Measurements from ENCODE around the gene SEPTIN8.

The SEPTIN8 gene

GRCh38 chr5:132823481-132824050, 46.5 kb upstream of the SEPTIN8 start:
- DNase-seq = no peak
- Histone ChIP-seq H3K27ac (ENCODE audit: insufficient read depth in 1 of 2, low read depth in 1 of 2, low read length in 2 of 2, poor library complexity in 1 of 2, severe bottlenecking in 2 of 2) (no peak overlapping the region), H3K4me1 (ENCODE audit: control extremely low read depth in 1 of 4, control insufficient read depth in 4 of 4, insufficient read depth in 4 of 4, low read length in 3 of 4) (peaks cover 0 to 32% (median 22%) of the 10 kb centered on the region in 4 experiments), H3K4me3 (ENCODE audit: control insufficient read depth in 1 of 7, extremely low read depth in 1 of 7, insufficient read depth in 4 of 7, low read depth in 2 of 7, low read length in 6 of 7) (peak overlapping the region in 2 of 7 experiments; percentile 59 to 61), H3K9me3 (ENCODE audit: control extremely low read depth in 1 of 5, control insufficient read depth in 4 of 5, insufficient read depth in 2 of 5, low read depth in 1 of 5, low read length in 4 of 5) (no peaks in the 10 kb centered on the region), H3K36me3 (ENCODE audit: control insufficient read depth in 4 of 4, insufficient read depth in 4 of 4, low read length in 3 of 4) (no peaks in the 10 kb centered on the region), H3K27me3 (replicated peaks in 2 of 5; ENCODE audit: control insufficient read depth in 4 of 5, insufficient read depth in 5 of 5, low read length in 4 of 5) (peaks cover 0 to 76% (median 39%) of the 10 kb centered on the region in 5 experiments)
- WGBS (ENCODE audit: insufficient coverage) = 82% methylated on average over 3 of the region's 7 CpGs
- POLR2A ChIA-PET = no interaction called here
- CTCF ChIA-PET = interaction anchor here (0.6 to 2.7 kb wide), 13 partner anchors 8 to 437 kb away, joined by 3 to 7 read pairs (median 3); no protein-coding TSS in a partner anchor

- Histone ChIP-seq H3K27me3 (replicated peaks in 2 of 5; ENCODE audit: control insufficient read depth in 4 of 5, insufficient read depth in 5 of 5, low read length in 4 of 5) (peaks cover 0 to 73% (median 35%) of the 10 kb centered on the region in 5 experiments), H3K4me1 (ENCODE audit: control extremely low read depth in 1 of 4, control insufficient read depth in 4 of 4, insufficient read depth in 4 of 4, low read length in 3 of 4) (peaks cover 0 to 32% (median 22%) of the 10 kb centered on the region in 4 experiments), H3K9me3 (ENCODE audit: control extremely low read depth in 1 of 5, control insufficient read depth in 4 of 5, insufficient read depth in 2 of 5, low read depth in 1 of 5, low read length in 4 of 5) (no peaks in the 10 kb centered on the region), H3K36me3 (ENCODE audit: control insufficient read depth in 4 of 4, insufficient read depth in 4 of 4, low read length in 3 of 4) (no peaks in the 10 kb centered on the region), H3K4me3 (ENCODE audit: control insufficient read depth in 1 of 7, extremely low read depth in 1 of 7, insufficient read depth in 4 of 7, low read depth in 2 of 7, low read length in 6 of 7) (peak overlapping the region in 6 of 7 experiments; percentile 4 to 63 (median 50)), H3K27ac (ENCODE audit: insufficient read depth in 1 of 2, low read depth in 1 of 2, low read length in 2 of 2, poor library complexity in 1 of 2, severe bottlenecking in 2 of 2) (no peak overlapping the region)
- peak in 2 of 3 donors; percentile 57 to 64 for DNase-seq
- 23% methylated on average over 59 of the region's 68 CpGs for WGBS (ENCODE audit: insufficient coverage)
- CTCF ChIA-PET = interaction anchor here (0.8 to 3.0 kb wide), 13 partner anchors 8 to 436 kb away, joined by 3 to 12 read pairs (median 3); no protein-coding TSS in a partner anchor
- POLR2A ChIA-PET = no interaction called here
These were observed 45.8 kb upstream of the SEPTIN8 start for GRCh38 chr5:132822650-132823480.

- H3K27me3 ChIP-seq (replicated peaks in 2 of 5; ENCODE audit: control insufficient read depth in 4 of 5, insufficient read depth in 5 of 5, low read length in 4 of 5) = peaks cover 0 to 67% (median 33%) of the 10 kb centered on the region in 5 experiments
- 100% methylated on average over 1 of the region's 1 CpG for WGBS (ENCODE audit: insufficient coverage)
- H3K9me3 ChIP-seq (ENCODE audit: control extremely low read depth in 1 of 5, control insufficient read depth in 4 of 5, insufficient read depth in 2 of 5, low read depth in 1 of 5, low read length in 4 of 5) = no peaks in the 10 kb centered on the region
- no peaks in the 10 kb centered on the region for H3K36me3 ChIP-seq (ENCODE audit: control insufficient read depth in 4 of 4, insufficient read depth in 4 of 4, low read length in 3 of 4)
- no peak overlapping the region for H3K4me3 ChIP-seq (ENCODE audit: control insufficient read depth in 1 of 7, extremely low read depth in 1 of 7, insufficient read depth in 4 of 7, low read depth in 2 of 7, low read length in 6 of 7)
- CTCF ChIA-PET = interaction anchor here (0.7 to 5.4 kb wide), 9 partner anchors 12 to 230 kb away, joined by 3 to 74 read pairs (median 8); partner anchors contain the start of genes GDF9 and UQCRQ
- no peak for DNase-seq
- H3K4me1 ChIP-seq (ENCODE audit: control extremely low read depth in 1 of 4, control insufficient read depth in 4 of 4, insufficient read depth in 4 of 4, low read length in 3 of 4) = peaks cover 0 to 32% (median 22%) of the 10 kb centered on the region in 4 experiments
- H3K27ac ChIP-seq (ENCODE audit: insufficient read depth in 1 of 2, low read depth in 1 of 2, low read length in 2 of 2, poor library complexity in 1 of 2, severe bottlenecking in 2 of 2) = no peak overlapping the region
- POLR2A ChIA-PET = no interaction called here
These were observed 44.8 kb upstream of the SEPTIN8 start for GRCh38 chr5:132821791-132822190.

- Histone ChIP-seq H3K4me1 (ENCODE audit: control extremely low read depth in 1 of 4, control insufficient read depth in 4 of 4, insufficient read depth in 4 of 4, low read length in 3 of 4) (peaks cover 0 to 32% (median 22%) of the 10 kb centered on the region in 4 experiments), H3K36me3 (ENCODE audit: control insufficient read depth in 4 of 4, insufficient read depth in 4 of 4, low read length in 3 of 4) (no peaks in the 10 kb centered on the region), H3K4me3 (ENCODE audit: control insufficient read depth in 1 of 7, extremely low read depth in 1 of 7, insufficient read depth in 4 of 7, low read depth in 2 of 7, low read length in 6 of 7) (no peak overlapping the region), H3K9me3 (ENCODE audit: control extremely low read depth in 1 of 5, control insufficient read depth in 4 of 5, insufficient read depth in 2 of 5, low read depth in 1 of 5, low read length in 4 of 5) (no peaks in the 10 kb centered on the region), H3K27me3 (replicated peaks in 2 of 5; ENCODE audit: control insufficient read depth in 4 of 5, insufficient read depth in 5 of 5, low read length in 4 of 5) (peaks cover 0 to 63% (median 32%) of the 10 kb centered on the region in 5 experiments), H3K27ac (ENCODE audit: insufficient read depth in 1 of 2, low read depth in 1 of 2, low read length in 2 of 2, poor library complexity in 1 of 2, severe bottlenecking in 2 of 2) (no peak overlapping the region)
- DNase-seq = no peak
- ChIA-PET POLR2A (no interaction called here), CTCF (interaction anchor here (0.7 to 5.4 kb wide), 17 partner anchors 8 to 437 kb away, joined by 3 to 74 read pairs (median 4); partner anchors contain the start of genes GDF9, SHROOM1 and UQCRQ)
- WGBS (ENCODE audit: insufficient coverage) = no CpG with 5 or more reads among the region's 3 CpGs
These were observed 44.3 kb upstream of the SEPTIN8 start for GRCh38 chr5:132821350-132821749.

GRCh38 chr5:132820162-132820754, 43.2 kb upstream of the SEPTIN8 start:
- Histone ChIP-seq H3K27me3 (replicated peaks in 2 of 5; ENCODE audit: control insufficient read depth in 4 of 5, insufficient read depth in 5 of 5, low read length in 4 of 5) (peaks cover 0 to 56% (median 28%) of the 10 kb centered on the region in 5 experiments), H3K4me3 (ENCODE audit: control insufficient read depth in 1 of 7, extremely low read depth in 1 of 7, insufficient read depth in 4 of 7, low read depth in 2 of 7, low read length in 6 of 7) (peak overlapping the region in 2 of 7 experiments; percentile 71 to 72), H3K36me3 (ENCODE audit: control insufficient read depth in 4 of 4, insufficient read depth in 4 of 4, low read length in 3 of 4) (no peaks in the 10 kb centered on the region), H3K9me3 (ENCODE audit: control extremely low read depth in 1 of 5, control insufficient read depth in 4 of 5, insufficient read depth in 2 of 5, low read depth in 1 of 5, low read length in 4 of 5) (no peaks in the 10 kb centered on the region), H3K27ac (ENCODE audit: insufficient read depth in 1 of 2, low read depth in 1 of 2, low read length in 2 of 2, poor library complexity in 1 of 2, severe bottlenecking in 2 of 2) (no peak overlapping the region), H3K4me1 (ENCODE audit: control extremely low read depth in 1 of 4, control insufficient read depth in 4 of 4, insufficient read depth in 4 of 4, low read length in 3 of 4) (peaks cover 0 to 22% (median 13%) of the 10 kb centered on the region in 4 experiments)
- WGBS (ENCODE audit: insufficient coverage) = 16% methylated on average over 11 of the region's 15 CpGs
- CTCF ChIA-PET = interaction anchor here (0.6 to 5.4 kb wide), 32 partner anchors 9 to 442 kb away, joined by 3 to 74 read pairs (median 4); partner anchors contain the start of genes GDF9, SEPTIN8, SHROOM1 and UQCRQ
- POLR2A ChIA-PET = interaction anchor here (0.5 to 1.0 kb wide), 2 partner anchors 21 to 32 kb away, joined by 3 to 4 read pairs; no protein-coding TSS in a partner anchor
- peak; percentile 92 to 96 (median 94) for DNase-seq

- ChIA-PET CTCF (interaction anchor here (0.7 to 5.4 kb wide), 20 partner anchors 10 to 435 kb away, joined by 3 to 74 read pairs (median 4); partner anchors contain the start of genes SEPTIN8 and SHROOM1), POLR2A (interaction anchor here (0.5 to 1.0 kb wide), 2 partner anchors 20 to 32 kb away, joined by 3 to 4 read pairs; no protein-coding TSS in a partner anchor)
- H3K4me3 ChIP-seq (ENCODE audit: control insufficient read depth in 1 of 7, extremely low read depth in 1 of 7, insufficient read depth in 4 of 7, low read depth in 2 of 7, low read length in 6 of 7) = peak overlapping the region in 5 of 7 experiments; percentile 23 to 72 (median 58)
- H3K27me3 ChIP-seq (replicated peaks in 2 of 5; ENCODE audit: control insufficient read depth in 4 of 5, insufficient read depth in 5 of 5, low read length in 4 of 5) = peaks cover 0 to 56% (median 32%) of the 10 kb centered on the region in 5 experiments
- H3K36me3 ChIP-seq (ENCODE audit: control insufficient read depth in 4 of 4, insufficient read depth in 4 of 4, low read length in 3 of 4) = no peaks in the 10 kb centered on the region
- peaks cover 0 to 20% (median 10%) of the 10 kb centered on the region in 4 experiments for H3K4me1 ChIP-seq (ENCODE audit: control extremely low read depth in 1 of 4, control insufficient read depth in 4 of 4, insufficient read depth in 4 of 4, low read length in 3 of 4)
- WGBS (ENCODE audit: insufficient coverage) = 6% methylated on average over 18 of the region's 26 CpGs
- peaks cover 0 to 6% (median 2%) of the 10 kb centered on the region in 5 experiments for H3K9me3 ChIP-seq (ENCODE audit: control extremely low read depth in 1 of 5, control insufficient read depth in 4 of 5, insufficient read depth in 2 of 5, low read depth in 1 of 5, low read length in 4 of 5)
- no peak overlapping the region for H3K27ac ChIP-seq (ENCODE audit: insufficient read depth in 1 of 2, low read depth in 1 of 2, low read length in 2 of 2, poor library complexity in 1 of 2, severe bottlenecking in 2 of 2)
- peak in 1 of 3 donors; percentile 39 for DNase-seq
These were observed 42.4 kb upstream of the SEPTIN8 start for GRCh38 chr5:132819468-132819867.
